Parathyroid adenoma (tissue), 2 donors: ENCODE results near the gene CCSER1.
"Not testable (repeated sequence)": the region's sequence is repeated elsewhere in the genome, so short reads cannot be mapped to it uniquely, and the experiment has no call there.

Source experiments
- H2AFZ ChIP-seq: fragments of 300-600 bp; sonication (generic); one replicate; pipeline ENCODE4 v1.7.0; 2017; ENCODE audit warnings: antibody characterized with exemption, mild to moderate bottlenecking
- H3K27ac ChIP-seq: fragments of 300-600 bp; sonication (generic); one replicate; pipeline ENCODE4 v1.7.0; 2017
- H3K27me3 ChIP-seq: fragments of 300-600 bp; sonication (generic); one replicate; pipeline ENCODE4 v1.7.0; 2017; ENCODE audit warnings: low read length; ENCODE audit not compliant: control insufficient read depth, insufficient read depth
- H3K36me3 ChIP-seq: fragments of 300-600 bp; sonication (generic); one replicate; pipeline ENCODE4 v1.7.0; 2017; ENCODE audit warnings: low read length; ENCODE audit not compliant: control insufficient read depth, insufficient read depth
- H3K4me1 ChIP-seq: fragments of 300-600 bp; sonication (generic); one replicate; pipeline ENCODE4 v1.7.0; 2017; ENCODE audit warnings: control low read depth
- H3K4me2 ChIP-seq: fragments of 300-600 bp; sonication (generic); one replicate; pipeline ENCODE4 v1.7.0; 2017; ENCODE audit warnings: low read length
- H3K4me3 ChIP-seq: fragments of 300-600 bp; sonication (generic); one replicate; pipeline ENCODE4 v1.7.0; 2017; ENCODE audit warnings: low read depth, low read length
- H3K79me2 ChIP-seq: fragments of 300-600 bp; sonication (generic); one replicate; pipeline ENCODE4 v1.7.0; 2017; ENCODE audit warnings: control low read depth
- H3K9ac ChIP-seq: fragments of 300-600 bp; sonication (generic); one replicate; pipeline ENCODE4 v1.7.0; 2017; ENCODE audit warnings: mild to moderate bottlenecking
- H3K9me3 ChIP-seq: fragments of 300-600 bp; sonication (generic); one replicate; pipeline ENCODE4 v1.7.0; 2017; ENCODE audit warnings: low read length; ENCODE audit not compliant: control insufficient read depth
- CTCF ChIP-seq: fragments of 300-600 bp; sonication (generic); IDR thresholded peaks from one replicate; pipeline ENCODE4 v1.7.0; 2017; ENCODE audit warnings: antibody characterized with exemption, mild to moderate bottlenecking
- donor health status: primary hyperparathyroidism.

CCSER1 gene

GRCh38 chr4:91373546-91373945, 1246.4 kb downstream of the CCSER1 start:
- TF ChIP-seq CTCF, result no peak
- H3K9ac ChIP-seq, result no peak overlapping the region
- no peaks in the 10 kb centered on the region for H3K79me2 ChIP-seq
- no peak overlapping the region for H3K4me2 ChIP-seq
- no peaks in the 10 kb centered on the region for H3K4me1 ChIP-seq
- H3K27me3 ChIP-seq, result no peaks in the 10 kb centered on the region
- H2AFZ ChIP-seq, result no peak overlapping the region
- no peaks in the 10 kb centered on the region for H3K9me3 ChIP-seq
- no peaks in the 10 kb centered on the region for H3K36me3 ChIP-seq
- no peak overlapping the region for H3K4me3 ChIP-seq
- H3K27ac ChIP-seq, result no peak overlapping the region

GRCh38 chr4:91405431-91405830, 1278.2 kb downstream of the CCSER1 start:
- H3K79me2 ChIP-seq, H3K27ac ChIP-seq, H3K27me3 ChIP-seq, H3K9me3 ChIP-seq, H3K4me3 ChIP-seq, H3K4me1 ChIP-seq, H3K4me2 ChIP-seq, H3K9ac ChIP-seq, H2AFZ ChIP-seq, H3K36me3 ChIP-seq: not testable (repeated sequence)

- no peak overlapping the region for H3K9ac ChIP-seq
- H3K9me3 ChIP-seq, result no peaks in the 10 kb centered on the region
- no peaks in the 10 kb centered on the region for H3K27me3 ChIP-seq
- no peak overlapping the region for H3K4me3 ChIP-seq
- no peak overlapping the region for H3K27ac ChIP-seq
- no peaks in the 10 kb centered on the region for H3K36me3 ChIP-seq
- H3K79me2 ChIP-seq, result no peaks in the 10 kb centered on the region
- TF ChIP-seq CTCF, result no peak
- H2AFZ ChIP-seq, result no peak overlapping the region
- H3K4me1 ChIP-seq, result no peaks in the 10 kb centered on the region
- H3K4me2 ChIP-seq, result no peak overlapping the region
Measured at GRCh38 chr4:91422011-91422410, 1294.8 kb downstream of the CCSER1 start.

- Histone ChIP-seq H3K79me2 (no peaks in the 10 kb centered on the region), H3K4me1 (no peaks in the 10 kb centered on the region), H3K36me3 (no peaks in the 10 kb centered on the region), H3K27me3 (no peaks in the 10 kb centered on the region), H3K9me3 (no peaks in the 10 kb centered on the region), H3K4me2 (no peak overlapping the region), H3K27ac (no peak overlapping the region), H2AFZ (no peak overlapping the region), H3K9ac (no peak overlapping the region), H3K4me3 (no peak overlapping the region)
- TF ChIP-seq CTCF, result no peak
Measured at GRCh38 chr4:91426725-91427124, 1299.5 kb downstream of the CCSER1 start.

- Histone ChIP-seq H3K9me3 (no peaks in the 10 kb centered on the region), H3K79me2 (no peaks in the 10 kb centered on the region), H3K4me3 (no peak overlapping the region), H3K4me2 (no peak overlapping the region), H3K27ac (no peak overlapping the region), H3K36me3 (no peaks in the 10 kb centered on the region), H3K27me3 (no peaks in the 10 kb centered on the region), H3K9ac (no peak overlapping the region), H2AFZ (no peak overlapping the region), H3K4me1 (no peaks in the 10 kb centered on the region)
- no peak for TF ChIP-seq CTCF
Measured at GRCh38 chr4:91427171-91427570, 1300.0 kb downstream of the CCSER1 start.
